ENCODE measurements around the gene PCDHGA5.
A peak's percentile ranks its signal among the peaks of the same experiment; 100 is the strongest.
"Not testable (repeated sequence)": the region's sequence is repeated elsewhere in the genome, so short reads cannot be mapped to it uniquely, and the experiment has no call there.

PCDHGA5 gene

DNA sequence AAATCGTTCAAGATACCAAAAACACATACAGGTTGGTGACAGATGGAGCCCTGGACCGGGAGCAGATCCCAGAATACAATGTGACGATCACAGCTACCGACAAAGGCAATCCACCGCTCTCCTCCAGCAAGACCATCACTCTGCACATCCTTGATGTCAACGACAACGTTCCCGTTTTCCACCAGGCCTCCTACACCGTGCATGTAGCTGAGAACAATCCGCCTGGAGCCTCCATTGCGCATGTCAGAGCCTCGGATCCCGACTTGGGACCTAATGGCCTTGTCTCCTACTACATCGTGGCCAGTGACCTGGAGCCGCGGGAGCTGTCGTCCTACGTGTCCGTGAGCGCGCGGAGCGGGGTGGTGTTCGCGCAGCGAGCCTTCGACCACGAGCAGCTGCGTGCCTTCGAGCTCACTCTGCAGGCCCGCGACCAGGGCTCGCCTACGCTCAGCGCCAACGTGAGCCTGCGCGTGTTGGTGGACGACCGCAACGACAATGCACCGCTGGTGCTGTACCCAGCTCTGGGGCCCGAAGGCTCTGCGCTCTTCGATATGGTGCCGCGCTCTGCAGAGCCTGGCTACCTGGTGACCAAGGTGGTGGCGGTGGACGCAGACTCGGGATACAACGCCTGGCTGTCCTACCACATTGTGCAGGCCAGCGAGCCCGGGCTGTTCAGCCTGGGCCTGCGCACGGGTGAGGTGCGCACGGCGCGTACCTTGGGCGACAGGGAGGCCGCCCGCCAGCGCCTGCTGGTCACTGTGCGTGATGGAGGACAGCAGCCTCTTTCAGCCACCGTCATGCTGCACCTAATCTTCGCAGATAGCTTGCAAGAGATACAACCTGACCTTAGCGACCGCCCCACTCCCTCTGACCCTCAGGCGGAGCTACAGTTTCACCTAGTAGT, 7.9 kb downstream of the PCDHGA5 start:
- H3K9me3 ChIP-seq (ENCODE audit: control insufficient read depth, insufficient read depth, low read length) = no peaks in the 10 kb centered on the region; the same call in 1 of the 2 replicates
- H3K36me3 ChIP-seq (ENCODE audit: control insufficient read depth, insufficient read depth, low read length) = no peaks in the 10 kb centered on the region; the same call in 1 of the 2 replicates
- H3K27ac ChIP-seq (ENCODE audit: low read length) = no peak overlapping the region
- no peaks in the 10 kb centered on the region for H3K4me1 ChIP-seq (ENCODE audit: control insufficient read depth, insufficient read depth, low read length)
- no peak for DNase-seq (ENCODE audit: low read depth, low spot score)
- no CpG with 5 or more reads among the region's 69 CpGs for WGBS (ENCODE audit: insufficient coverage, insufficient read length)
- H3K4me3 ChIP-seq (ENCODE audit: low read length) = no peak overlapping the region
- H3K27me3 ChIP-seq (ENCODE audit: control insufficient read depth, insufficient read depth, low read length) = no peaks in the 10 kb centered on the region

DNA sequence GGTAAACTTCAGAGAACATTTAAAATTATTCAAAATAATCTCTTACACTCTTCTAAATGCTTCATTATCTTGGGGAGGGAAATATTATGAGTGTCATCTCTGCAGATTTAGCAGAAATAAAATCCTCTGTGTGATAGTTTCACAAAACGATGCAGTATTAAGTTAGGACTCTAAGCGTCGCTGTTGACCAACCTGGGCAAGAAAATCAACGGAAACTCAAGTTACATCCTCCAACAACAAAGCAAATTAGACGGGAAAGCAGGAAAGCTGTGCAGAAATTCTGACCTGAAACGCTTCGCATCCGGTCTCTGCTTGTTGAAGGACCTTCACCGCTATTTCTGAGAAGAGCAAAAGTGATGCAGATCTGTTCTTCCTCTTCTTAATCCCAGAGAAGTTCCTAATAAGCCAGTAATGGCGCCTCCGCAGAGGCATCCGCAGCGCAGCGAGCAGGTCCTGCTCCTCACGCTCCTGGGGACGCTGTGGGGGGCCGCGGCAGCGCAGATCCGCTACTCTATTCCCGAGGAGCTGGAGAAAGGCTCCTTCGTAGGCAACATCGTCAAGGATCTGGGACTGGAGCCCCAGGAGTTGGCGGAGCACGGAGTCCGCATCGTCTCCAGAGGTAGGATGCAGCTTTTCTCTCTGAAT, 9.8 kb downstream of the PCDHGA5 start, which contains the start of gene PCDHGA6:
Gene PCDHGA6, plus strand, starts transcription at position 219 of the 645 bp plus-strand sequence. Its CDS starts 193 bp downstream, at position 412.
- DNase-seq (ENCODE audit: low read depth, low spot score) = no peak
- Histone ChIP-seq H3K4me1 (ENCODE audit: control insufficient read depth, insufficient read depth, low read length) (no peaks in the 10 kb centered on the region), H3K9me3 (ENCODE audit: control insufficient read depth, insufficient read depth, low read length) (no peaks in the 10 kb centered on the region; the same call in 1 of the 2 replicates), H3K36me3 (ENCODE audit: control insufficient read depth, insufficient read depth, low read length) (no peaks in the 10 kb centered on the region; the same call in 1 of the 2 replicates), H3K4me3 (ENCODE audit: low read length) (no peak within 1 kb of the TSS), H3K27ac (ENCODE audit: low read length) (no peak within 1 kb of the TSS), H3K27me3 (ENCODE audit: control insufficient read depth, insufficient read depth, low read length) (no peaks in the 10 kb centered on the region)
- no CpG with 5 or more reads among the region's 27 CpGs for WGBS (ENCODE audit: insufficient coverage, insufficient read length)

DNA sequence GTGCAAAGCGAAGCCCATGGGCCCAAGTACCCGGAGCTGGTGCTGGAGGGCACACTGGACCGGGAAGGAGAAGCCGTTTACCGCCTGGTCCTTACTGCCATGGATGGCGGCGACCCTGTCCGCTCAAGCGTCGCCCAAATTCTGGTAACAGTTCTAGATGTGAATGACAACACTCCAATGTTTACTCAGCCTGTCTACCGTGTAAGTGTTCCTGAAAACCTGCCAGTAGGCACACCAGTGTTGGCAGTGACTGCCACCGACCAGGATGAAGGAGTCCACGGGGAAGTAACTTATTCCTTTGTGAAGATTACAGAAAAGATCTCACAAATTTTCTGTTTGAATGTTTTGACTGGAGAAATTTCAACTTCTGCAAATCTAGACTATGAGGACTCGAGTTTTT, 10.7 kb downstream of the PCDHGA5 start:
- WGBS (ENCODE audit: insufficient coverage, insufficient read length) = no CpG with 5 or more reads among the region's 14 CpGs
- H3K9me3 ChIP-seq (ENCODE audit: control insufficient read depth, insufficient read depth, low read length) = no peaks in the 10 kb centered on the region; the same call in 1 of the 2 replicates

DNA sequence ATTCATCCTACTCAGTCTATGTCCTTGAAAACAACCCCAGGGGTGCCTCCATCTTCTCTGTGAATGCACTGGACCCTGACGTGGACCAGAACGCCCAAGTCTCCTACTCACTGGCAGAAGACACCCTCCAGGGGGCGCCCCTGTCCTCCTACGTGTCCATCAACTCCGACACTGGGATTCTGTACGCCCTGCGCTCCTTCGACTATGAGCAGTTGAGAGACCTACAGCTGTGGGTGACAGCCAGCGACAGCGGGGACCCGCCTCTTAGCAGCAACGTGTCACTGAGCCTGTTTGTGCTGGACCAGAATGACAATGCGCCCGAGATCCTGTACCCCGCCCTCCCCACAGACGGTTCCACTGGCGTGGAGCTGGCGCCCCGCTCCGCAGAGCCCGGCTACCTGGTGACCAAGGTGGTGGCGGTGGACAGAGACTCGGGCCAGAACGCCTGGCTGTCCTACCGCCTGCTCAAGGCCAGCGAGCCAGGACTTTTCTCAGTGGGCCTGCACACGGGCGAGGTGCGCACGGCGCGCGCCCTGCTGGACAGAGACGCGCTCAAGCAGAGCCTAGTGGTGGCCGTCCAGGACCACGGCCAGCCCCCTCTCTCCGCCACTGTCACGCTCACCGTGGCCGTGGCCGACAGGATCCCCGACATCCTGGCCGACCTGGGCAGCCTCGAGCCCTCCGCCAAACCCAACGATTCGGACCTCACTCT, 11.6 kb downstream of the PCDHGA5 start:
- not testable (repeated sequence) for H3K36me3 ChIP-seq (ENCODE audit: control insufficient read depth, insufficient read depth, low read length); H3K9me3 ChIP-seq (ENCODE audit: control insufficient read depth, insufficient read depth, low read length); H3K4me1 ChIP-seq (ENCODE audit: control insufficient read depth, insufficient read depth, low read length); DNase-seq (ENCODE audit: low read depth, low spot score); H3K27me3 ChIP-seq (ENCODE audit: control insufficient read depth, insufficient read depth, low read length); H3K4me3 ChIP-seq (ENCODE audit: low read length); H3K27ac ChIP-seq (ENCODE audit: low read length)
- no CpG with 5 or more reads among the region's 48 CpGs for WGBS (ENCODE audit: insufficient coverage, insufficient read length)

More for the DNA sequence above, 10.7 kb downstream of the PCDHGA5 start:
- H3K27me3 ChIP-seq (ENCODE audit: control insufficient read depth, insufficient read depth, low read length) = no peaks in the 10 kb centered on the region
- H3K4me1 ChIP-seq (ENCODE audit: control insufficient read depth, insufficient read depth, low read length) = no peaks in the 10 kb centered on the region
- H3K27ac ChIP-seq (ENCODE audit: low read length) = no peak overlapping the region
- no peaks in the 10 kb centered on the region; the same call in 1 of the 2 replicates for H3K36me3 ChIP-seq (ENCODE audit: control insufficient read depth, insufficient read depth, low read length)
- DNase-seq (ENCODE audit: low read depth, low spot score) = no peak
- no peak overlapping the region for H3K4me3 ChIP-seq (ENCODE audit: low read length)

DNA sequence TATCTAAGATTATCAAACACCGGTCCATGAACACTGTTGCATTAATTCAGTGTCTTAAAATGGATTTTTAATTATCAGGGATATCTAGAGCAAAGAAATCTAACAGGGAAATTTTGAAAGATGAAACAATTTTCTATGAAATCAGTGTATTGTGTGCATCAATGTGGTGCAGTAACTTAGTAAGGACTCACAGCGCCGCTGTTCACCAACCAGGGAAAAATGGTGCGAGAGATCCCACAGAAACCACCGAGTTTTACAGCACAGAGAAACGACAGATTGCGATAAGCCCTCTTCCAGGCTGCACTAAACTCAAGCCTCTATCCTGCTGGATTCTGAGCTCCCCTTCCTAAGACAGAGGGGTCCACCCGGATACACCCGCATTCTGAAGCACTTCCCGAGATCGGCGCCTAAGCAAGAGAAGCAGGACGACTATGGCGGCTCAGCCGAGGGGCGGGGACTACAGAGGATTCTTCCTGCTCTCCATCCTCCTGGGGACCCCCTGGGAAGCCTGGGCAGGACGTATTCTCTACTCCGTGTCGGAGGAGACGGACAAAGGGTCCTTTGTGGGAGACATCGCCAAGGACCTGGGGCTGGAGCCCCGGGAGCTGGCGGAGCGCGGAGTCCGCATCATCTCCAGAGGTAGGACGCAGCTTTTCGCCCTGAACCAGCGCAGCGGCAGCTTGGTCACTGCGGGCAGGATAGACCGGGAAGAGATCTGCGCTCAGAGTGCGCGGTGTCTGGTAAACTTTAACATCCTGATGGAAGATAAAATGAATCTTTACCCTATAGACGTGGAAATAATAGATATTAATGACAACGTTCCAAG, 18.7 kb downstream of the PCDHGA5 start, which contains the start of gene PCDHGA7:
Gene PCDHGA7, plus strand, starts transcription at position 274 of the 826 bp plus-strand sequence. Its CDS starts 158 bp downstream, at position 432.
- no peaks in the 10 kb centered on the region; the same call in 1 of the 2 replicates for H3K9me3 ChIP-seq (ENCODE audit: control insufficient read depth, insufficient read depth, low read length)
- H3K27ac ChIP-seq (ENCODE audit: low read length) = no peak within 1 kb of the TSS
- no CpG with 5 or more reads among the region's 37 CpGs for WGBS (ENCODE audit: insufficient coverage, insufficient read length)
- H3K36me3 ChIP-seq (ENCODE audit: control insufficient read depth, insufficient read depth, low read length) = no peaks in the 10 kb centered on the region
- no peak within 1 kb of the TSS for H3K4me3 ChIP-seq (ENCODE audit: low read length)
- no peaks in the 10 kb centered on the region for H3K4me1 ChIP-seq (ENCODE audit: control insufficient read depth, insufficient read depth, low read length)
- no peak for DNase-seq (ENCODE audit: low read depth, low spot score)
- H3K27me3 ChIP-seq (ENCODE audit: control insufficient read depth, insufficient read depth, low read length) = no peaks in the 10 kb centered on the region

DNA sequence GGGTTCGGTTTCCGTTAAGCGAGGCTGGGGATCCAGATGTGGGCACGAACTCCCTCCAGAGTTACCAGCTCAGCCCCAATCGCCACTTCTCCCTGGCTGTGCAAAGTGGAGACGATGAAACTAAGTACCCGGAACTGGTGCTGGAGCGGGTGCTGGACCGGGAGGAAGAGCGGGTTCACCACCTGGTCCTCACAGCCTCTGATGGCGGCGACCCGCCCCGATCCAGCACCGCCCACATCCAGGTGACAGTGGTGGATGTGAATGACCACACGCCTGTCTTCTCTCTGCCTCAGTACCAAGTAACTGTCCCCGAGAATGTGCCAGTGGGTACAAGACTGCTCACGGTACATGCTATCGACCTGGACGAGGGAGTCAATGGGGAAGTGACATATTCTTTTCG, 19.4 kb downstream of the PCDHGA5 start:
- Histone ChIP-seq H3K4me3 (ENCODE audit: low read length) (no peak overlapping the region), H3K9me3 (ENCODE audit: control insufficient read depth, insufficient read depth, low read length) (peaks cover under 1% of the 10 kb centered on the region), H3K27ac (ENCODE audit: low read length) (no peak overlapping the region), H3K4me1 (ENCODE audit: control insufficient read depth, insufficient read depth, low read length) (peaks cover under 1% of the 10 kb centered on the region; the same call in 1 of the 2 replicates), H3K27me3 (ENCODE audit: control insufficient read depth, insufficient read depth, low read length) (peaks cover 3% of the 10 kb centered on the region; the same call in 1 of the 2 replicates), H3K36me3 (ENCODE audit: control insufficient read depth, insufficient read depth, low read length) (no peaks in the 10 kb centered on the region)
- no CpG with 5 or more reads among the region's 21 CpGs for WGBS (ENCODE audit: insufficient coverage, insufficient read length)
- DNase-seq (ENCODE audit: low read depth, low spot score) = no peak

DNA sequence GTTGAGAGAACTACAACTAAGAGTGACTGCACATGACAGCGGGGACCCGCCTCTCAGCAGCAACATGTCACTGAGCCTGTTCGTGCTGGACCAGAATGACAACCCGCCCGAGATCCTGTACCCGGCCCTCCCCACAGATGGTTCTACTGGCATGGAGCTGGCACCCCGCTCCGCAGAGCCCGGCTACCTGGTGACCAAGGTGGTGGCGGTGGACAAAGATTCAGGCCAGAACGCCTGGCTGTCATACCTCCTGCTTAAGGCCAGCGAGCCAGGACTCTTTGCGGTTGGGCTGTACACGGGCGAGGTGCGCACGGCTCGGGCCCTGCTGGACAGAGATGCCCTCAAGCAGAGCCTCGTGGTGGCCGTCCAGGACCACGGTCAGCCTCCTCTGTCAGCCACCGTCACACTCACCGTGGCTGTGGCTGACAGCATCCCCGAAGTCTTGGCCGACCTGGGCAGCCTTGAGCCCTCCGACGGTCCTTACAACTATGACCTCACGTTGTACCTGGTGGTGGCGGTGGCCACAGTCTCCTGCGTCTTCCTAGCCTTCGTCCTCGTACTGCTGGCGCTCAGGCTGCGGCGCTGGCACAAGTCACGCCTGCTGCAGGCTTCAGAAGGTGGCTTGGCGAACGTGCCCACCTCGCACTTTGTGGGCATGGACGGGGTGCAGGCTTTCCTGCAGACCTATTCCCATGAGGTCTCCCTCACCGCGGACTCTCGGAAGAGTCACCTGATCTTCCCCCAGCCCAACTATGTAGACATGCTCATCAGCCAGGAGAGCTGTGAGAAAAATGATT, 20.7 kb downstream of the PCDHGA5 start:
- WGBS (ENCODE audit: insufficient coverage, insufficient read length) = no CpG with 5 or more reads among the region's 43 CpGs
- no peak for DNase-seq (ENCODE audit: low read depth, low spot score)
- H3K36me3 ChIP-seq (ENCODE audit: control insufficient read depth, insufficient read depth, low read length) = no peaks in the 10 kb centered on the region
- H3K4me3 ChIP-seq (ENCODE audit: low read length) = no peak overlapping the region
- peaks cover 1% of the 10 kb centered on the region; the same call in 1 of the 2 replicates for H3K4me1 ChIP-seq (ENCODE audit: control insufficient read depth, insufficient read depth, low read length)
- H3K9me3 ChIP-seq (ENCODE audit: control insufficient read depth, insufficient read depth, low read length) = peaks cover 2% of the 10 kb centered on the region
- peaks cover 3% of the 10 kb centered on the region; the same call in 1 of the 2 replicates for H3K27me3 ChIP-seq (ENCODE audit: control insufficient read depth, insufficient read depth, low read length)
- H3K27ac ChIP-seq (ENCODE audit: low read length) = no peak overlapping the region

DNA sequence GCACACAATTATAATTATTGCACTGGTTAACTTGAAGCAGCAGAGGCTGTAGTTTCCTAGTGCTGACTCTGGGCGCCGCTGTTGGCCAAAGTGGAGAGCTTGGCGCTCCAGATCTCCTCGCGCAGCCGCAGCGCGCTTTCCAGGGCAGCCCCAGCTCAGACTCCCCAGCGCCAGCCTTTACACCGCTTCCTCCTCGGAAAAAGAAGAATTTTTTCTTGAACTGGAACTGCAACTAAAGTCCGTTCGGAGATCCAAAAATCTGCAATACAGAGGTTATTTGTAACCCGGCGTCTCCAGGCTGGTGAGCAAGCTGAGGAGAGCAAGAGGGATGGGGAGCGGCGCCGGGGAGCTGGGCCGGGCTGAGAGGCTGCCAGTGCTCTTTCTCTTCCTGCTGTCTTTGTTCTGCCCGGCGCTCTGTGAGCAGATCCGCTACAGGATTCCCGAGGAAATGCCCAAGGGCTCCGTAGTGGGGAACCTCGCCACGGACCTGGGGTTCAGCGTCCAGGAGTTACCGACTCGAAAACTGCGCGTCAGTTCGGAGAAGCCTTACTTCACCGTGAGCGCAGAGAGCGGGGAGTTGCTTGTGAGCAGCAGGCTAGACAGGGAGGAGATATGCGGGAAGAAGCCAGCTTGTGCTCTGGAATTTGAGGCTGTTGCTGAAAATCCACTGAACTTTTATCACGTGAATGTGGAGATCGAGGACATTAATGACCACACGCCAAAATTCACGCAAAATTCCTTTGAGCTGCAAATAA, 23.8 kb downstream of the PCDHGA5 start, which contains the start of gene PCDHGB4:
Gene PCDHGB4, plus strand, starts transcription at position 142 of the 755 bp plus-strand sequence. Its CDS starts 187 bp downstream, at position 329.
- not testable (repeated sequence) for H3K4me1 ChIP-seq (ENCODE audit: control insufficient read depth, insufficient read depth, low read length); H3K9me3 ChIP-seq (ENCODE audit: control insufficient read depth, insufficient read depth, low read length); DNase-seq (ENCODE audit: low read depth, low spot score); H3K27ac ChIP-seq (ENCODE audit: low read length); H3K27me3 ChIP-seq (ENCODE audit: control insufficient read depth, insufficient read depth, low read length); H3K36me3 ChIP-seq (ENCODE audit: control insufficient read depth, insufficient read depth, low read length)
- peak within 1 kb of the TSS; percentile 66; the same call in 1 of the 2 replicates for H3K4me3 ChIP-seq (ENCODE audit: low read length)
- WGBS (ENCODE audit: insufficient coverage, insufficient read length) = no CpG with 5 or more reads among the region's 40 CpGs

Measured in iPS DF 6.9 (cell line).